ENCODE measurements around the gene SPATA6L. TPM values are rescaled to one million over a fixed set of nuclear protein-coding genes. Genes with fewer than 3 reads are reported as not detected.

The SPATA6L gene
- total and polyA plus RNA-seq, 2 of the 13 experiments (the other 11 are each of a cell fraction or from before 2014, with no cell fraction given) = 1.1 to 1.9 TPM

GRCh38 chr9:4654538-4654937 is 11.7 kb downstream of the SPATA6L start:
- POLR2A ChIA-PET = no interaction called here
- no peak overlapping the region for H3K9ac ChIP-seq (ENCODE audit: insufficient read depth, low read depth, low read length)
- H3K79me2 ChIP-seq (ENCODE audit: insufficient read depth, low read length) = no peaks in the 10 kb centered on the region
- BruUV-seq (replicated peaks) = no TSS peak
- FAIRE-seq (no peak), DNase-seq (ENCODE audit: low spot score) (no peak), ATAC-seq (no peak)
- intact Hi-C loops (cut with micrococcal nuclease; ENCODE audit: unreplicated experiment) (no loop called here), in situ Hi-C loops (cut with HindIII; ENCODE audit: extremely low pct_ligation_motif_present, low pct_unique_long_range_greater_than_20kb) (no loop called here)
- H3K36me3 ChIP-seq (replicated peaks in 1 of 2; ENCODE audit: control insufficient read depth in 1 of 2, insufficient read depth in 2 of 2, low read length in 2 of 2) = no peaks in the 10 kb centered on the region; a peak in 1 of 5 replicates
- H3K27ac ChIP-seq (ENCODE audit: extremely low read length, insufficient read depth, low read length) = no peak overlapping the region
- H3K27me3 ChIP-seq (ENCODE audit: control insufficient read depth in 1 of 2, insufficient read depth in 2 of 2, low read length in 2 of 2) = no peaks in the 10 kb centered on the region
- H4K20me1 ChIP-seq (ENCODE audit: insufficient read depth, low read length) = no peaks in the 10 kb centered on the region
- no peak for TF ChIP-seq BRD4 (CRISPR knock-in tag; IDR thresholded peaks at IDR 0.05)
- no peak for TF ChIP-seq HNRNPH1 (optimal IDR thresholded peaks at IDR 0.05; ENCODE audit: low read depth, low read length)
- no peak for TF ChIP-seq IRX3 (CRISPR knock-in tag; IDR thresholded peaks at IDR 0.05; ENCODE audit: borderline replicate concordance, low read depth)
- TF ChIP-seq NCOR1 (IDR thresholded peaks at IDR 0.05; ENCODE audit: borderline replicate concordance, low read length) = no peak
- no peak for TF ChIP-seq HNF1B (CRISPR knock-in tag; IDR thresholded peaks at IDR 0.05)
- TF ChIP-seq ZNF367 (CRISPR knock-in tag; IDR thresholded peaks at IDR 0.05; ENCODE audit: borderline replicate concordance) = no peak
- TF ChIP-seq TIGD3 (CRISPR knock-in tag; IDR thresholded peaks at IDR 0.05; ENCODE audit: borderline replicate concordance) = no peak
- TF ChIP-seq SKIL (CRISPR knock-in tag; IDR thresholded peaks at IDR 0.05; ENCODE audit: borderline replicate concordance) = no peak
- no peak for TF ChIP-seq FOSL2 (CRISPR knock-in tag; IDR thresholded peaks at IDR 0.05)
- H3K4me1 ChIP-seq (ENCODE audit: insufficient read depth, low read length) = peaks cover 20% of the 10 kb centered on the region
- H3K4me3 ChIP-seq (replicated peaks in 1 of 3; ENCODE audit: insufficient read depth in 1 of 3, low read depth in 2 of 3, low read length in 3 of 3) = no peak overlapping the region
- no peaks in the 10 kb centered on the region for H3K9me3 ChIP-seq (ENCODE audit: low read length)
- CTCF ChIA-PET (ENCODE audit: low intra/inter-chr PET ratio, low total read pairs) = no interaction called here
- WGBS (ENCODE audit: low lambda C conversion rate) = 78% methylated on average over 9 of the region's 10 CpGs
- no peak overlapping the region for H2AFZ ChIP-seq (ENCODE audit: low read length)
- no peak overlapping the region for H3K4me2 ChIP-seq (ENCODE audit: low read depth, low read length)

Measured in HepG2 (cell line).